Activated B cell treated with CpG ODN at 0.5 μM for 24 hours (primary cell): ENCODE measurements around the gene B3GALNT2. TPM values are rescaled to one million over a fixed set of nuclear protein-coding genes. Genes with fewer than 3 reads are reported as not detected.

Experiments used
- ATAC-seq: fragments of 200-7000 bp; cut with Tn5 transposase; one replicate; pipeline ENCODE4 v1.10.0; 2021; ENCODE audit warnings: low read depth, mild to moderate bottlenecking, moderate library complexity
- CTCF ChIA-PET: fragments of 350-600 bp; sonication (Branson Sonifier 250); formaldehyde crosslinking; loops from one replicate; lab custom pipeline; 2021; ENCODE audit warnings: antibody characterized with exemption; lab: Charles Lee
- POLR2A ChIA-PET: fragments of 350-600 bp; sonication (Branson Sonifier 250); formaldehyde crosslinking; loops from one replicate; lab custom pipeline; 2021; ENCODE audit warnings: antibody characterized with exemption; lab: Charles Lee
- DNase-seq: peaks from one replicate; pipeline ENCODE4 v3.0.0; 2022
- H3K27ac Mint-ChIP-seq: one replicate; pipeline ENCODE4 v1.8.0; 2020; ENCODE audit warnings: mixed read lengths
- H3K27me3 Mint-ChIP-seq: one replicate; pipeline ENCODE4 v1.8.0; 2021; ENCODE audit warnings: mixed read lengths
- H3K36me3 Mint-ChIP-seq: one replicate; pipeline ENCODE4 v1.8.0; 2021; ENCODE audit warnings: low read depth, mixed read lengths
- H3K4me1 Mint-ChIP-seq: one replicate; pipeline ENCODE4 v1.8.0; 2021; ENCODE audit warnings: mixed read lengths
- H3K4me3 Mint-ChIP-seq: one replicate; pipeline ENCODE4 v1.8.0; 2020; ENCODE audit warnings: mild to moderate bottlenecking, mixed read lengths
- H3K9me3 Mint-ChIP-seq: one replicate; pipeline ENCODE4 v1.8.0; 2020; ENCODE audit warnings: mixed read lengths
- CTCF ChIP-seq: fragments of 200-600 bp; IDR thresholded peaks from one replicate; pipeline ENCODE4 v1.8.0; 2022; ENCODE audit warnings: antibody characterized with exemption, mild to moderate bottlenecking
- intact Hi-C: fragments of 100-400 bp; cut with micrococcal nuclease; formaldehyde crosslinking; loops from one replicate; pipeline ENCODE4 v1.15.1; 2024
- total RNA-seq: library from RNA; stranded (reverse); gene quantifications from 2 replicates; pipeline ENCODE4 v1.2.3, GENCODE V29; 2022

B3GALNT2 gene
- total RNA-seq, 1 donor from 2014 or later = 9.5 TPM

DNA sequence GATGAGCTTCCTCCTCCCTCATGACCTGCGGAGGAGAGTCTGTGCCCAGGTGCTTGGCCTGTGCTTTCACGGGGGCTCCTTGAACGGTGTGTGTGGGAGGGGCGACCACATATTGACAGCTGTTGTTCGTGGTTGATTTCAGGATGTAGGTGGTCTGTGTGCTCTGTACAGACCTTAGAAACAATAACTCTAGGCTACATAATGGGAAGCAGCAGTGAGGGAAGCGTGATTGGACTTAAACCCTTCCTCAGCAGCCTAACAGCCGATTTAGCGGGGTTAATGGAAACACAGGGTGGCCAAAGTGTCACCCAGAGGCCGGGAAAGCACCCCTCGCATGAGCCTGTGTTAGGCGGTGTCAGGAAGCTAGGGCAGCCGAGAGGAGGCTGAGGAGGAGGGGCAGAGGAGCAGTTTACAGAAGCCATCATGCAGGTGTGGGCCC is 81.0 kb downstream of the B3GALNT2 start:
- POLR2A ChIA-PET = no interaction called here
- DNase-seq = no peak
- intact Hi-C loops = no loop called here
- H3K4me3 Mint-ChIP-seq = no peak overlapping the region
- ATAC-seq = peak; percentile 25
- no peak overlapping the region for H3K27ac Mint-ChIP-seq
- no peaks in the 10 kb centered on the region for H3K27me3 Mint-ChIP-seq
- H3K36me3 Mint-ChIP-seq = peaks cover 14% of the 10 kb centered on the region
- CTCF ChIA-PET = no interaction called here
- H3K4me1 Mint-ChIP-seq = peaks cover 16% of the 10 kb centered on the region
- no peaks in the 10 kb centered on the region for H3K9me3 Mint-ChIP-seq
- TF ChIP-seq CTCF = no peak

GRCh38 chr1:235421751-235422150 is 82.5 kb downstream of the B3GALNT2 start:
- intact Hi-C loops = no loop called here
- Mint-ChIP-seq H3K27ac (no peak overlapping the region), H3K4me1 (peaks cover 15% of the 10 kb centered on the region), H3K27me3 (no peaks in the 10 kb centered on the region), H3K9me3 (no peaks in the 10 kb centered on the region), H3K4me3 (no peak overlapping the region), H3K36me3 (peaks cover 12% of the 10 kb centered on the region)
- no peak for TF ChIP-seq CTCF
- ChIA-PET CTCF (interaction anchor here (0.6 kb wide), 1 partner anchor 319 kb away, joined by 3 read pairs; no protein-coding TSS in a partner anchor), POLR2A (no interaction called here)
- ATAC-seq = no peak
- no peak for DNase-seq

DNA sequence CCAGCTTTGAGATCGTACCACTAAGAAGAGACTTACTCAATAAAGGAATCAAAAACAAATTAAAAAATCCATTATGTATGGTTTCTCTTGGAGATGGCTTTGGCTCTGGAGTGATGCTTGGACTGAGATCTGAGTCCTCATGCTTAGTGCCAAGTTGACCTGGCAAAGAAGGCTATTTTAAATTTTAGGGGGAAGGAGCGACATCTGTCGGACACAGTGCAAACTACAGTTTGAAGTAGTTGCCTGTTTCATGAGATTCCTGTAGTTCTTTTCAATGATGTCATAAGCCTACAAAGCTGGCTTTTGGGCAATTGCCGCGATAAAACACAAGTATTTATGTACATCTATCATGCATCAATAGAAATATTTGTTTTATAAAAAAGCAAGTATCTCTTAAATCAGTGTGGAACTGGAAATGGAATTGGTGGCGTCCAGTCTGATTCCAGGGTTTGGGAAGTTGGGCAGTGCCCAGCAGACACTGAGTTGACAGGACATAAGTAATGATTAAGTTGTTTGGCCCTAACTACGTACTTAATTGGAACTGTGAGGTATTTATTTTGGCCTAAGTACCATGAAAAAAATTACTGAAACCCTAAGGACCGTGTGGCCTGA is 87.1 kb downstream of the B3GALNT2 start:
- peak; percentile 83 for TF ChIP-seq CTCF
- ChIA-PET POLR2A (interaction anchor here (0.7 to 0.8 kb wide), 2 partner anchors 90 to 256 kb away, joined by 3 read pairs; partner anchors contain the start of gene RBM34), CTCF (interaction anchor here (0.8 to 3.7 kb wide), 39 partner anchors 9 to 930 kb away, joined by 3 to 82 read pairs (median 4); partner anchors contain the start of genes RBM34 and TBCE)
- Mint-ChIP-seq H3K27ac (no peak overlapping the region), H3K36me3 (peaks cover 16% of the 10 kb centered on the region), H3K27me3 (no peaks in the 10 kb centered on the region), H3K9me3 (no peaks in the 10 kb centered on the region), H3K4me3 (no peak overlapping the region), H3K4me1 (peaks cover 2% of the 10 kb centered on the region)
- ATAC-seq = peak; percentile 66
- intact Hi-C loops = loop anchor here (1.0 to 5.0 kb wide), 4 partner anchors 164 to 1302 kb away; no protein-coding TSS in a partner anchor
- DNase-seq = no peak

- no peak for ATAC-seq
- no peak for TF ChIP-seq CTCF
- CTCF ChIA-PET = interaction anchor here (0.8 to 3.7 kb wide), 40 partner anchors 8 to 930 kb away, joined by 3 to 82 read pairs (median 4); partner anchors contain the start of genes RBM34 and TBCE
These were observed 87.6 kb downstream of the B3GALNT2 start for GRCh38 chr1:235416662-235417049.

More at GRCh38 chr1:235416662-235417049, 87.6 kb downstream of the B3GALNT2 start:
- intact Hi-C loops = loop anchor here (1.0 to 5.0 kb wide), 4 partner anchors 163 to 1302 kb away; no protein-coding TSS in a partner anchor
- POLR2A ChIA-PET = interaction anchor here (0.7 to 0.9 kb wide), 3 partner anchors 90 to 256 kb away, joined by 3 to 5 read pairs (median 3); partner anchors contain the start of gene RBM34
- Mint-ChIP-seq H3K9me3 (no peaks in the 10 kb centered on the region), H3K4me1 (peaks cover 2% of the 10 kb centered on the region), H3K27me3 (no peaks in the 10 kb centered on the region), H3K4me3 (no peak overlapping the region), H3K27ac (no peak overlapping the region), H3K36me3 (peaks cover 13% of the 10 kb centered on the region)
- DNase-seq = no peak
